HepG2 (cell line): ENCODE measurements around the gene BTF3L4. TPM values are rescaled to one million over a fixed set of nuclear protein-coding genes. Genes with fewer than 3 reads are reported as not detected.

ENCODE experiments used
- ARNTL ChIP-seq: sonication (generic); formaldehyde crosslinking; IDR thresholded peaks from 2 replicates; pipeline ENCODE4 v1.4.0; 2020; ENCODE audit warnings: mild to moderate bottlenecking, missing genetic modification reagents
- ATF5 ChIP-seq: sonication (generic); formaldehyde crosslinking; IDR thresholded peaks from 2 replicates; pipeline ENCODE4 v1.4.0; 2020; ENCODE audit warnings: mild to moderate bottlenecking, low read depth, missing genetic modification reagents
- ERF ChIP-seq: IDR thresholded peaks from 2 replicates; pipeline ENCODE4 v1.6.1; 2018; ENCODE audit warnings: missing biosample characterization, missing genetic modification reagents
- IKZF4 ChIP-seq: sonication (generic); formaldehyde crosslinking; IDR thresholded peaks from 2 replicates; pipeline ENCODE4 v1.5.1; 2020; ENCODE audit warnings: borderline replicate concordance, mild to moderate bottlenecking, low read depth, missing genetic modification reagents; ENCODE audit errors: not compliant biosample characterization
- IRF2 ChIP-seq: IDR thresholded peaks from 2 replicates; pipeline ENCODE4 v1.6.1; 2018; ENCODE audit warnings: missing genetic modification reagents, missing compliant biosample characterization
- JUN ChIP-seq: sonication (generic); formaldehyde crosslinking; IDR thresholded peaks from 2 replicates; pipeline ENCODE4 v1.4.0; 2020; ENCODE audit warnings: mild to moderate bottlenecking, missing genetic modification reagents
- LCORL ChIP-seq, 2 experiments: fragments of 450-650 bp in 1 of 2; sonication (generic) in 1 of 2; formaldehyde crosslinking in 1 of 2; IDR thresholded peaks; 2 replicates each; pipeline versions ENCODE4 v1.5.0 to v1.6.1; 2017 to 2020; ENCODE audit warnings: antibody characterized with exemption in 1 of 2, missing genetic modification reagents in 1 of 2
- MATR3 ChIP-seq: sonication (generic); formaldehyde crosslinking; IDR thresholded peaks from 2 replicates; pipeline ENCODE4 v1.4.0; 2020; ENCODE audit warnings: missing genetic modification reagents
- MED1 ChIP-seq: sonication (generic); formaldehyde crosslinking; IDR thresholded peaks from 2 replicates; pipeline ENCODE4 v1.4.0; 2020; ENCODE audit warnings: missing genetic modification reagents
- MLX ChIP-seq: IDR thresholded peaks from 2 replicates; pipeline ENCODE4 v1.6.1; 2016
- MTA1 ChIP-seq: sonication (generic); formaldehyde crosslinking; IDR thresholded peaks from 2 replicates; pipeline ENCODE4 v1.4.0; 2020; ENCODE audit warnings: missing genetic modification reagents, mild to moderate bottlenecking, borderline replicate concordance
- RBFOX2 ChIP-seq: fragments of 200-400 bp; formaldehyde crosslinking; IDR thresholded peaks from 2 replicates; pipeline ENCODE4 v1.6.1; 2017; ENCODE audit warnings: low read depth, mild to moderate bottlenecking, low read length
- SATB2 ChIP-seq: sonication (generic); formaldehyde crosslinking; IDR thresholded peaks from 2 replicates; pipeline ENCODE4 v1.5.0; 2020; ENCODE audit warnings: missing genetic modification reagents
- TSC22D2 ChIP-seq: sonication (generic); formaldehyde crosslinking; IDR thresholded peaks from 2 replicates; pipeline ENCODE4 v1.5.1; 2020; ENCODE audit warnings: missing genetic modification reagents, mild to moderate bottlenecking, borderline replicate concordance
- YY1 ChIP-seq: IDR thresholded peaks from 2 replicates; pipeline ENCODE4 v1.6.1; 2011; ENCODE audit warnings: low read length, low read depth, moderate library complexity, mild to moderate bottlenecking; ENCODE audit not compliant: insufficient read depth, insufficient replicate concordance
- ZBTB38 ChIP-seq: sonication (generic); formaldehyde crosslinking; IDR thresholded peaks from 2 replicates; pipeline ENCODE4 v1.5.1; 2020; ENCODE audit warnings: mild to moderate bottlenecking, missing genetic modification reagents
- ZFP36L1 ChIP-seq: sonication (generic); formaldehyde crosslinking; IDR thresholded peaks from 2 replicates; pipeline ENCODE4 v1.8.0; 2022; ENCODE audit warnings: mild to moderate bottlenecking, missing genetic modification reagents, moderate library complexity
- ZNF33A ChIP-seq: sonication (generic); formaldehyde crosslinking; IDR thresholded peaks from 2 replicates; pipeline ENCODE4 v1.5.1; 2020; ENCODE audit warnings: missing genetic modification reagents, mild to moderate bottlenecking, moderate library complexity, borderline replicate concordance
- ZNF468 ChIP-seq: sonication (generic); formaldehyde crosslinking; IDR thresholded peaks from 2 replicates; pipeline ENCODE4 v1.8.0; 2022; ENCODE audit warnings: mild to moderate bottlenecking, moderate library complexity, missing genetic modification reagents
- ZNF501 ChIP-seq: sonication (generic); formaldehyde crosslinking; IDR thresholded peaks from 2 replicates; pipeline ENCODE4 v1.5.1; 2020; ENCODE audit warnings: mild to moderate bottlenecking, moderate library complexity, missing genetic modification reagents
- ZNF672 ChIP-seq: sonication (generic); formaldehyde crosslinking; IDR thresholded peaks from 2 replicates; pipeline ENCODE4 v1.8.1; 2022; ENCODE audit warnings: missing genetic modification reagents
- polyA plus RNA-seq, 8 experiments: library from polyadenylated mRNA; depleted of rRNA in 3 of 8; stranded (reverse) in 7 of 8; unstranded in 1 of 8; fragments of >200 nt; fragmentation: Illumina TruSeq in 4 of 8; extraction: Trizol in 4 of 8; gene quantifications; 2 replicates each; pipeline versions ENCODE4 v1.2.1 to v1.2.3, GENCODE V29; 2011 to 2016; ENCODE audit warnings: low read depth in 4 of 8, missing spikeins in 1 of 8, mixed read lengths in 1 of 8; ENCODE audit not compliant: insufficient read depth in 1 of 8
- total RNA-seq, 5 experiments: library from RNA; depleted of rRNA; stranded (reverse); fragments of >200 nt; fragmentation: Illumina TruSeq; extraction: Trizol; gene quantifications; 2 replicates each; pipeline ENCODE4 v1.2.3, GENCODE V29; 2016; ENCODE audit warnings: low read depth in 1 of 5
- TF ChIP-seq, protein P1 (sequence below), 2 experiments: fragments of 450-650 bp in 1 of 2; sonication (generic) in 1 of 2; formaldehyde crosslinking; IDR thresholded peaks; 2 replicates each; pipeline versions ENCODE4 v1.5.0 to v1.8.0; 2020 to 2022; ENCODE audit warnings: mild to moderate bottlenecking in 1 of 2, missing genetic modification reagents in 1 of 2
- TF ChIP-seq, protein P2 (sequence below): sonication (generic); formaldehyde crosslinking; IDR thresholded peaks from 2 replicates; pipeline ENCODE4 v1.5.0; 2020; ENCODE audit warnings: missing genetic modification reagents, mild to moderate bottlenecking, borderline replicate concordance
- TF ChIP-seq, protein P3 (sequence below): sonication (generic); formaldehyde crosslinking; IDR thresholded peaks from 2 replicates; pipeline ENCODE4 v1.8.0; 2022; ENCODE audit warnings: mild to moderate bottlenecking, missing genetic modification reagents, moderate library complexity

The BTF3L4 gene
- total and polyA plus RNA-seq, 2 of the 13 experiments (the other 11 are each of a cell fraction or from before 2014, with no cell fraction given), result 59.0 to 74.3 TPM

GRCh38 chr1:52055066-52055865 is 829 bp upstream of the BTF3L4 start, which contains the start of gene TXNDC12 (continued):
- TF ChIP-seq ZFP36L1, result no peak
- TF ChIP-seq MTA1 (CRISPR knock-in tag), result 0 out of 2 replicates have a peak, but pooled peaks have one; percentile 26
- TF ChIP-seq JUN (CRISPR knock-in tag), result peak; percentile 20; the same call in 1 of the 2 replicates
- peak; percentile 51 for TF ChIP-seq ZNF501 (CRISPR knock-in tag)
- TF ChIP-seq MLX (CRISPR knock-in tag), result peak; percentile 74; the same call in 1 of the 2 replicates
- TF ChIP-seq ZNF468 (CRISPR knock-in tag), result no peak
- TF ChIP-seq, protein P1, sequence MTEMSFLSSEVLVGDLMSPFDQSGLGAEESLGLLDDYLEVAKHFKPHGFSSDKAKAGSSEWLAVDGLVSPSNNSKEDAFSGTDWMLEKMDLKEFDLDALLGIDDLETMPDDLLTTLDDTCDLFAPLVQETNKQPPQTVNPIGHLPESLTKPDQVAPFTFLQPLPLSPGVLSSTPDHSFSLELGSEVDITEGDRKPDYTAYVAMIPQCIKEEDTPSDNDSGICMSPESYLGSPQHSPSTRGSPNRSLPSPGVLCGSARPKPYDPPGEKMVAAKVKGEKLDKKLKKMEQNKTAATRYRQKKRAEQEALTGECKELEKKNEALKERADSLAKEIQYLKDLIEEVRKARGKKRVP (CRISPR knock-in tag; IDR thresholded peaks at IDR 0.05), result peak; percentile 83 to 99
- TF ChIP-seq ERF, result peak; percentile 83
- peak; percentile 70; the same call in 1 of the 2 replicates for TF ChIP-seq IRF2 (CRISPR knock-in tag)
- no peak for TF ChIP-seq LCORL (IDR thresholded peaks at IDR 0.05)
- peak; percentile 79; the same call in 1 of the 2 replicates for TF ChIP-seq LCORL (CRISPR knock-in tag; IDR thresholded peaks at IDR 0.05)
- no peak for TF ChIP-seq ZNF672
- peak; percentile 69 for TF ChIP-seq MED1 (CRISPR knock-in tag)
- no peak; the same call in 1 of the 2 replicates for TF ChIP-seq SATB2 (CRISPR knock-in tag)
- peak; percentile 59 for TF ChIP-seq YY1
- TF ChIP-seq ZNF33A, result no peak
- TF ChIP-seq ARNTL (CRISPR knock-in tag), result no peak; the same call in 1 of the 2 replicates
- 0 out of 2 replicates have a peak, but pooled peaks have one; percentile 41 for TF ChIP-seq TSC22D2 (CRISPR knock-in tag)
- TF ChIP-seq RBFOX2, result peak; percentile 83
- peak; percentile 59 for TF ChIP-seq IKZF4
- peak; percentile 9; the same call in 1 of the 2 replicates for TF ChIP-seq ATF5
- TF ChIP-seq ZBTB38 (CRISPR knock-in tag), result peak; percentile 73; the same call in 1 of the 2 replicates
- no peak for TF ChIP-seq MATR3 (CRISPR knock-in tag)
- TF ChIP-seq, protein P2, sequence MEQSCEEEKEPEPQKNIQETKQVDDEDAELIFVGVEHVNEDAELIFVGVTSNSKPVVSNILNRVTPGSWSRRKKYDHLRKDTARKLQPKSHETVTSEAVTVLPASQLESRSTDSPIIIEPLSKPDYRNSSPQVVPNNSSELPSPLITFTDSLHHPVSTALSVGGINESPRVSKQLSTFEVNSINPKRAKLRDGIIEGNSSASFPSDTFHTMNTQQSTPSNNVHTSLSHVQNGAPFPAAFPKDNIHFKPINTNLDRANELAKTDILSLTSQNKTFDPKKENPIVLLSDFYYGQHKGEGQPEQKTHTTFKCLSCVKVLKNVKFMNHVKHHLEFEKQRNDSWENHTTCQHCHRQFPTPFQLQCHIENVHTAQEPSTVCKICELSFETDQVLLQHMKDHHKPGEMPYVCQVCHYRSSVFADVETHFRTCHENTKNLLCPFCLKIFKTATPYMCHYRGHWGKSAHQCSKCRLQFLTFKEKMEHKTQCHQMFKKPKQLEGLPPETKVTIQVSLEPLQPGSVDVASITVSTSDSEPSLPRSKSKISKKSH, result peak; percentile 65; the same call in 1 of the 2 replicates
- TF ChIP-seq, protein P3, sequence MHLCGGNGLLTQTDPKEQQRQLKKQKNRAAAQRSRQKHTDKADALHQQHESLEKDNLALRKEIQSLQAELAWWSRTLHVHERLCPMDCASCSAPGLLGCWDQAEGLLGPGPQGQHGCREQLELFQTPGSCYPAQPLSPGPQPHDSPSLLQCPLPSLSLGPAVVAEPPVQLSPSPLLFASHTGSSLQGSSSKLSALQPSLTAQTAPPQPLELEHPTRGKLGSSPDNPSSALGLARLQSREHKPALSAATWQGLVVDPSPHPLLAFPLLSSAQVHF (CRISPR knock-in tag), result no peak
